Activated CD8-positive, alpha-beta memory T cell treated with anti-CD3 and anti-CD28 coated beads for 4 hours (primary cell): ENCODE measurements around the gene GET3.
"Not testable (repeated sequence)": the region's sequence is repeated elsewhere in the genome, so short reads cannot be mapped to it uniquely, and the experiment has no call there.

Experiments used
- DNase-seq, 2 donors: peaks; one replicate each; pipeline ENCODE4 v3.0.0-alpha.2; 2020; ENCODE audit warnings: low read depth in 2 of 2

The GET3 gene

DNA sequence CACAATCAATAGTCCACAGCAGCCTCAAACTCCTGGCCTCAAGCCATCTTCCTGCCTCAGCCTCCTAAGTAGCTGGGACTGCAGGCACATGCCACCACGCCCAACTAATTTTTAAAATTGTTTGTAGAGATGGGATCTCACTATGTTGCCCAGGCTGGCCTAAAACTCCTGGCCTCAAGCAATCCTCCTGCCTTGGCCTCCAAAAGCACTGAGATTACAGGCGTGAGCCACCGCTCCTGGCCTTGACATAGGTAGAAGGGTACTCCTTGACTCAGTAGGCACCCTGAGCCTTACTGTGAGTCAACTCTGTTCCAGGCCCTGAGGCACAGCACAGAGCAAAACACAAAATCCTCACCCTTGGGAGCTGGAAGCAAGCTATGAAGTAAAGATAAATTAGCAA lies 21.4 kb upstream of the GET3 start:
- no peak for DNase-seq

DNA sequence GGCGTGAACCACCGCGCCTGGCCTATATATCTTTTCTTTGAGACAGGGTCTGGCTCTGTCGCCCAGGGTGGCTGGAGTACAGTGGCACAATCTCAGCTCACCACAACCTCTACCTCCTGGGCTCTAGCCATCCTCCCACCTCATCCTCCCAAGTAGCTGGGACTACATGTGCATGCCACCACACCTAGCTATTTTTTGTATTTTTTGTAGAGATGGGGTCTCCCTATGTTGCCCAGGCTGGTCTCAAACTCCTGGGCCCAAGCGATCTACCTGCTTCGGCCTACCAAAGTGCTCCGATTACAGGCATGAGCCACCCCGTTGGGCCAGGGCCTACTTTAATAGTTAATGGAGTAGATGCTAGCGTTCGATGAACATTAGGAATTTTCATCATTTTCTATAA lies 17.0 kb upstream of the GET3 start:
- no peak for DNase-seq

DNA sequence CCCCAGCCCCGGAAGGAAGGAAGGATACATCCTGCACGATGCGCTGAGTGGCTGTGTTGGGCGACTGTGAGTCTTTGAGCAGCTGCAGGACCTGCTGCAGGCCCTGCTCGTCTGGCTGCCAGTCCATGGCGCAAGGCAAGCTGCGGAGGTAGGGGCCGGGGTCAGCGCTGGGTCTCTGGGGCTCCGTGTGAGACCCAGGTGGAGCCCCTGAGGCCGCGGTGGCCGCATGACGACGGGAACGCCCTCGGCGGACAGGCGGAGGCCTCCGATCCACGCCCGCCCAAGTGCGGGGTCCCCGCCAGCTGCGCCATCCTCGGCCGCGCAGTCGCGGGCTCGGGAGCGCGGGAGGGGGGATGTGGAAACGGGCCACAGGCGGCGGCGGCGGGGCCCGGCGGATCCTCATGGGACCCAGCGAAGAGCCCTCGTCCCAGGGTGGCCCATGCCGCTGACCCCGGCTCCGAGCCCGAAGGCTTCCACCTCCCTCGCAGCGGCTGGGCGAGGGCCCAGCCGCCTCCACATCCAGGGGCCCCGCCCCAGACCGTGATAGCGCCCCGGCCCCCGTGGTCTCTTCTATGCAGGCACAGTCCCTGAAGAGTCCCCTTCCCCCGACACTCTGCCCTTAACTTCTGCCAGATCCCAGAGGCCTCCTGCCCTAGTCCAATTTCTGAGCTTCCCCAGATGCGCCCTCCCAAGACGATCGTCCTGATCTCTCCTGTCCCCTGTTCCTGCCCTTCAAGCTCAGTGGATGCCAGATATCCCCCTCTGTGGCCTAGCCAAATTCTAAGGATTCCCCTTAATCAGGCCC lies 16.2 kb upstream of the GET3 start:
- no peak for DNase-seq

DNA sequence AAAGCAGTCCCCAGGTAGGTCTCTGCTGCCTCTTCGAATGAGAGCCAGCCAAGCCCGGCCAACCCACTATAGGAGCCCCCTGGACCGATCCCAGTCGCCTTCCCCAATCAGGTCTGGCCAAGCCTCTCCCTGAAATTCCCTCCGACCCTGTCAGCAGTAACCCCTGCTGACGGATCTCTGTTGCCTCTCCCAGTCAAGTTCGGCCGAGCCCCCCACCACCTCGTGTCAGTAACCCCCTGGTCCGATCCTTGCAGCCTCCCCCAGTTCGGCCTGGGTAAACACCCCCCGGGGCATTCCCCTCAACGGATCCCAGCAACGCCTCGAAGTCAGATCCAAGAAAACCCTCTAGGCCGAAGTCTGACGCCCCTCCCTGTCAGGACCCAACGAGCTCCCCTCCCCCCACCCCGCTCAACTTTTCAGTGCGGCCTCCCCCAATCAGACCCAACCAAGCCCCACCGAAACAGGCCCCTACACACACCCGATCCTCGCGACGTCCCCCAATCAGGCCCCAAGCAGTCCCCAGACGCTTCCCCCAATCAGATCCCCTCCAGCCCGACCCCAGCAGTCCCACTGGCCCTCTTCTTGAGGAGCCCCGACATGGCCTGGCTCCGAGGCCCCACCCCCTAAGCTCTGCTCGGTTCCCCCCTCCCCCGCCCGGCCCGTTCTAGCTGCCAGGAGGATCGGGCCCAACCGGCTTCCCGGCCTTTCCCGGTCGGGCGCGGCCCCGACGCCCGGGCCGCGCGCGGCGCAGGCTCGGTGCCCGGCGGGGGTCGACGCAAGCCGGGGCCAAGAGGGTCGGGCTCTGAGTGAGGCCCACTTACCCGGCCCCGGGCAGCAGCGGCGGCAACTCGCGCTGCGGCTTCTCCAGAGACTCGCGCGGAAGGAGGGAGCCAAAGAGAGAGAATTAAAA lies 15.4 kb upstream of the GET3 start:
- peak in 1 of 2 donors; percentile 28 for DNase-seq

DNA sequence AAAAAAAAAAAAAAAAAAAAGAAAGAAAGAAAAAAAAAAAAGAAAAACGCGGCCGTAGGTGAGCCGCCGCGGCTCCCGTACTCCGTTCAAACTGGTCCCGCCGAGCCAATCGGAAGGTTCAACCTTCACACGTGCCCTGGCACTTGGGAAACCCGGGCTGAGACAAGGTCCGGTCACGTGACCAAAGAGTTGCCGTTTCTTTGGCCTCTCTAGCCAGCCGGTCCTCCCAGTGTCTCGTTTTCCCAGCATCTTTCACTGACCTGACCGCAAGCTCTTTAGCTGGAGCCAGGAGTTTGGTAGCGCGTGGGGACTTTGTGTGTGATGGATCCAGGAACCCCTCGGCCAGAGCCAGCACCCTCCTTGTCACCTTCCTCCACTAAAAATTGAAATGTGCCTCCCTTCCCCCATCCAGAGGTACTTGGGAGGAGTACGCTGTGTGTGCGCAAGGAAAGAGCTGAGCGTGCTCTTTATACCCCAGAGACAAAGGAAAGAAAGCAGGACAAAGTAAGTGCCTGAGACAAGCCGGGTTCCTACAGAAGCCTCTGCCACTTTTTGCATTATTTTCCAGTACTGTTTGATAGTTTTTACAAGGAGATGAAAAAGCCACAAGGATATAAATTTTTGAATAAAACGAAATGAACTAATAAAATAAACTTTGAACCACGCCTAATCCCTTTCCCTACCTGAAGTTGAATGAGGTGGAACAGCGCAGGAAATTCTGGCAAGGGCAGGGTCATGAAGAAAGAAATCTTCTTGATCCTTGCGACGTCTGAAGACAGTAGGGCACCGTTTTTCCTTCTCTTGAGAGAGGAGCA lies 14.5 kb upstream of the GET3 start:
- peak; percentile 85 to 92 for DNase-seq

DNA sequence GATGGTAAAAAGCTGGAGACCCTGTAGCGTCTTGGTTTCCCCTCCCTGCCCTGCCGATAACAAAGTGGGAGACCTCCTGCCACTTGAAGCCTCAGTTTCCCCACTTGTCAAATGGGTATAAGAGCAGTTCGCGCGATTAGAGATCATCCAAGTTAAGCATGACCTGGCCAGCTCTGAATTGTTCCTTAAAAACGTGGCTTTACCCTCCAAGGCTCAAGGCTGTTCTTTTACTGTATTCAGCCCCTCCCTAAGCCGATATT lies 14.0 kb upstream of the GET3 start:
- no peak for DNase-seq

DNA sequence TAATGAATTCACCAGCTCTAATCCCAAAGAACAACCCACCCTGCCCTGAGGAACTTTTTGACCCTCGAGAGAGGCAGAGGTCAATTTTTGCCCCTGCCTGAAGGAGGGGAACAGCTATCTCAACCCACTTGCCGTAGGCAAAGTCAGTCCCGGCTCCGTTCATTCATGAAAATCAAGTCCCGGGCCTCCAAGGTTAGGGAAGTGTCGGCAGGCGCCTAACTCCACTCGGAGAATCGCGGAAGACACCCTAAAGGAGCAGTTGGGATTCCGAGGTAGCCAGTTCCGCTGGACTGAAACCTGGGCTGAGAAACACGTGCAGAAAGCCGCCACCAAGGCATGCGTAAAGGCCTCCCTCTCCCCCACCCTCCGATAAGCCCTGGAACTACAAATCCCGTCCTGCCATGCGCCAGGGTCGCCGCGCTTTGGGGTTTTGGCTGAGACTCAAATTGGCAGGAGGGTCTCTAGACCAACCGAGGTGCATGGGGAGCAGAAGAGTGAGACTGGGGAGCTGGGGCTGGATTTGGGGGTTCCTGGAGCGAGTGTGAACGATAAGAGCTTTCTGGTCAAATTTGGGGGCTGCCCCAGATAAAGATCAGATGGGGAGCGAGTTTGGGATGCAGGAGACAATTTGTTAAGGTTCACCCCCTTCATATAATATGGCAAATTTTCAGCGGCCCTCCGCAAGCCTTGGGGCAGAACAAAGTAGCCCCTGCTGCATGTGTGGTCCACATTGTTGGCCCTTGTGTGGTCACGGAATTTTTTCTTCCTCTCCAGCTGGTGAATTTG lies 13.5 kb upstream of the GET3 start, which contains the start of gene TNPO2:
TNPO2 (minus strand) TSS at position 292 of the 786 bp plus-strand sequence. CDS start 2,955 bp downstream, outside the sequence.
- peak; percentile 33 to 54 for DNase-seq

DNA sequence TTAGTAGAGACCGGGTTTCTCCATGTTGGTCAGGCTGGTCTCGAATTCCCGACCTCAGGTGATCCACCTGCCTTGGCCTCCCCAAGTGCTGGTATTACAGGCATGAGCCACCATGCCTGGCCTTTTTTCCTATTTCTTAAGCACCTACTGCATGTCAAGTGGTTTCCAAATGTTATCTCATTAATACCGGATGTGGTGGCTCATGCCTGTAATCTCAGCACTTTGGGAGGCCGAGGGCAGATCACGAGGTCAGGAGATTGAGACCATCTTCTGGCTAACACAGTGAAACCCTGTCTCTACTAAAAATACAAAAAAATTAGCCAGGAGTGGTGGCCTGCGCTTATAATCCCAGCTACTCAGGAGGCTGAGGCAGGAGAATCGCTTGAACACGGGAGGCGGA lies 11.7 kb upstream of the GET3 start:
- not testable (repeated sequence) for DNase-seq

DNA sequence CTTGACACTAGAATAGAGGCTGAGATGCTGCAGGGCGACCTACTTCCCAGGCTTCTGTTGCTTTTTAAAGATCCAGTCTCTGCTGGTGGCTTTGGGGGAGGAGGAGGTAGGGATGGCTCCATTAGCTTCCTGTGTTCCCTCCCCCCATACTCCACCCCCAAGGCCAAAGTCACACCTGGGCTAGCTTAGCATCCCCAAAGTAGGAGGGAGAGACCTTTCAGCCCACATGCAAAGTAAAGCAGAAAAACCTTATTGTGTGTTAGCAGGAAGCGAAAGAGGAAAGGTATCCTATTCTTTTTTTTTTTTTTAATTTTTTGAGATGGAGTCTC lies 10.3 kb upstream of the GET3 start:
- no peak for DNase-seq

DNA sequence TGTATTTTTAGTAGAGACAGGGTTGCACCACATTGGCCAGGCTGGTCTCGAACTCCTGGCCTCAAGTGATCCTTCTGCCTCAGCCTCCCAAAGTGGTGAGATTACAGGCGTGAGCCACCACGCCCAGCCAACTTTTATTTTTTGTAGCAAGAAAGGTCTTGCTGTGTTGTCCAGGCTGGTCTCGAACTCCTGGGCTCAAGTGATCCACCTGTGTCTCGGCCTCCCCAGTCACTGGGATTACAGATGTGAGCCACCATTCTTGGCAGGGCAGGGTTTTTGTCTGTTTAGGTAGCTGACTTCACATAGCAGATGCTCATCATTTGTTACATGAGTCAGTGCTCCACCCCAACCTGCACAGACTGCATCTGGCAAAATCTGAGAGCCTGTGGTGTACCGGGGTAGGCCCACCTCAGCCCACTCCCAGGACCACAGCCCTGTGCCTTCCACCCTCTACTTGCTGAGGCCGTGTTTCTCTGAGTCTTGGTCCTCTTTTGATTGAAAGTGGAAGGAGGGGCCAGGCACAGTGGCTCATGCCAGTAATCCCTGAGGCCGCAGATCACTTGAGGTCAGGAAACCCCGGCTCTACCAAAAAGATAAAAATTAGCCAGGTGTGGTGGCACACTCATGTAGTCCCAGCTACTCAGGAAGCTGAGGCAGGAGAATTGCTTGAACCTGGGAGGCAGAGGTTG lies 9.4 kb upstream of the GET3 start:
- DNase-seq: no peak

DNA sequence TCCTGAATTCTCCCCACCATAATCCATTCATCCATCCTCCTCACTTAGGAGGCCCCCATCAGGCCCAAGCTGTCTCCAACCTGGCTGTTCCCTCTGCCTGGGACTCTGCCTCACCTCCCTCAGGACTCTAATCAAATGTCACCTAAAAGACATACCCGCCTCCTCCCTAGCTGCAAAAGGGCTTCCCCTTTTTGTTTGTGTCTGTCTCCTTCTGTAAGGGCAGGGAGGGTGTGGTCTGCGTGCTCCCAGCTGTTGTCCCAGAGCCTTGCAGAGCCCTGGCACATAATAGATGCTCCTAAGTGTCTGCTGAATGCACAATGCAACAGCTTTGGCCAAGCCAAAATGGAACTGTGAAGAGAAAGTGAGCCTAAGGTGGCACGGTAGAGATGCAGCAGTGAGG lies 7.2 kb upstream of the GET3 start:
- no peak for DNase-seq

DNA sequence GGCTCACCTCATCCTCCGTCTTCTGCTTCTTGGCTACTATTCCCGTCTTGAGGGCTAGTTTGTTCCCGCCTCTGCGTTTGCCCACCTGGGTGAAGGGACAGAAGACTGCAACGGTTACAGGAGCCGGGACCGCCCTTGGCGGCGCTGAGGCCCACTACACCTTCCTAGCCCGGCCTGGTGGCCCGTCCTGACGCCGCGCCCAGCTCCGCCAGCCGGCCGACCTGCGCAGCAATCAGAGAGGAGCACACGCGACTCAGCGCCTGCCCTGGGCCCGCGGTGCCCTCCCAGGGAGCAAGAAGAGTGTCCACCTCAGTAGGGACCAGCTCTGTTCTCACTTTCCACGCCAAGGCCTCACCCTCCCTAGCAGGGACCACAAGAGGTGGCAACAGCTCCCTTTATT lies 6.0 kb upstream of the GET3 start:
- no peak for DNase-seq

DNA sequence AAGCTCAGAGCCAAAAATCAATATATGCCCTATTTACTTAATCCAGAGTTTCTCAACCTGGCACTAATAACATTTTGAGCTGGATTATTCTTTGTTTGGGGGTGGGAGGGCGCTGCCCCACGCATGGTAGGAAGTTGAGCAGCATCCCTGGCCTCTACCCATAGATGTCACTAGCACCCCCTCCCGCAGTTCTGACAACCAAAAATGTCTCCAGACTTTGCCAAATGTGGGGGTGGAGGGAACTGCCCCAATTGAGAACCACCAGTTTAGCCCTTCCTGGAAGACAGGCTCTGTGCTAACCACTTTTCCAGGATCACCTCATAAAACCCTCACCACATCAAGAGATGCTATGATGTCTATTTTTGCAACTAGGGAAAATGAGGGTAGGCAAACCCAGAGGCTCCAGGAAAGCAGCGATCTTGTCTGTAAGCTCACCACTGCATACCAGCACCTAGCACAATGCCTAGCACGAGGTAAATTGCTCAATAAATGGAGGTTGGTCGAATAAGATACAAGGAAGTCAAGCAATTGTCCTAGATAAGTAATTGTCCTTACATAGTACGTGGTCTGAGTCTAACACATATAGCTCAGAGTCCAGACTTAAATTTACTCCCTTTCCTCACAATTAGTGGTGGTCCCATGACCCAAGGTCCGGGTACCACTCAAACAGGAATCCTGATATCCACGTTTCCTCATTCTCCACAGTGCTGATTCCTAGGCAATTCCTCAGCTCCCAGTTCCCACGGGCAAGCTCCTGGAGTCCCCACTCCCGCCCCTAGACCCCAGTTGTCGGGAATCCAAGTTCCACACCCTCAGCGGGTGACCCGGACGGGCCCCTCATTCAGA lies 3.7 kb upstream of the GET3 start:
- DNase-seq: no peak

DNA sequence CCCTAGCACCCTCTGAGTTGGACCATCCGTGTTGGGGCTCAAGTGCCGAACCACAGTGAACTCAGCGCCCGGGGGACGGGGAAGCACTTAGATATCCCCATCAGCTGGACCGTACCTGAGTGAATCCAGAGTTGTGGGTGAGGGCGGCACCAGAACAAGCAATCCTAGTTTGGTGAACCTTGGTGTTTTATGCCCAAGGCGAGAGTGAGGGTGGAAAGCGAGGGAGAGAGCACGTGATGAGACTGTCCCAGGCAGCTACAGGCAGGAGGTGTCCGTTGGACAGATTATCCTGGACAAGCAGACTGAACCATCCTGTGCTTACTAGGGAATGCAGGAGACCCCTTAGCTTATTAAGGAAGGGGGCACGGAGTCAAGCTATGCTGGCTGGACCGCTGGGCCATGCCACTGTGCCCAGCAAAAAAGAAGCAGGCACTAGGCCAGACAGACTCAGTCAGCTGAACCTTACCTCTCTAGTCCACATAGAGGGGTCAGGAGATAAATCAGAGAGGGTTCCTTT lies 596 bp downstream of the GET3 start:
- DNase-seq: no peak

DNA sequence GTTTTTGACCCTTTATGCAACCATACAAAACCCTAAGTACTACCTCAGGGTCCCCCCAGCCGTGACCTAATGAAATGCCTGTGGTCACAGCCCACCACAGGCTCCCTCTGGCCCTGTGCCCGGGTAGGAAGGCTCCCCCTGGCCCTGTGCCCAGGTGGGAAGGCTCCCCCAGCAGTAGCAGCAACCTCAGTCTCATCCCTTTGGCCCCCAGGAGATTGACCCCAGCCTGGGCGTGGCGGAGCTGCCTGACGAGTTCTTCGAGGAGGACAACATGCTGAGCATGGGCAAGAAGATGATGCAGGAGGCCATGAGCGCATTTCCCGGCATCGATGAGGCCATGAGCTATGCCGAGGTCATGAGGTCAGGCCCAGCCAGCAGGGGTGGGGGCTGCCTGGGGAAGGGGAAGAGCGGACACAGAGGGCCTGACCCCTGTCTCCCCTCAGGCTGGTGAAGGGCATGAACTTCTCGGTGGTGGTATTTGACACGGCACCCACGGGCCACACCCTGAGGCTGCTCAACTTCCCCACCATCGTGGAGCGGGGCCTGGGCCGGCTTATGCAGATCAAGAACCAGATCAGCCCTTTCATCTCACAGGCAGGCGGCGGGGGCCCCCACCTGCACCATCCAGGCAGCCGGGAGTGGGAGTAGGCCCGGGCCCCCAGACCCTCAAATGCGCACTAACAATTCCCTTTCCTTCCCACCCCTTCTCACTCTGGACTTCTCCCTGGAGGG lies 8.0 kb downstream of the GET3 start:
- no peak for DNase-seq

DNA sequence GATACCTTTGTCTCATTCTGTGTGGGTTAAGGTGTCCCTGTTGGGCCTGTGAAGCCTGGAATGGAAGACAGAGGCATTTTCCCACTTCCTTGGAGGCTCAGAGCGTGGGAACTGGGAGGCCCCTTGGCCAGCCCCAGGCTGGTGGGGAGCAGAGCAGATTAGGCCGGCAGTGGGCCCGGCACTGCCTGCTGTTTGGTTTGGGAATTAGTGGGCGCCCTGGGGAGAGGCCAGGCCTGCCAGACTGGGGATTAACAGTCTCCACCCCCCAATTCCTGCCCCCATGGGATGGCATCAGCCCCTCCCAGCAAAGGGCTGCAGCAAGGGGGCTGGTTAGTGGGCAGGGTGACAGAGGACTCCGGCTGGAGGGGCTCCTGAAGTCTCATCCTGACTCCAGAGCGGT lies 11.2 kb downstream of the GET3 start:
- DNase-seq: no peak

DNA sequence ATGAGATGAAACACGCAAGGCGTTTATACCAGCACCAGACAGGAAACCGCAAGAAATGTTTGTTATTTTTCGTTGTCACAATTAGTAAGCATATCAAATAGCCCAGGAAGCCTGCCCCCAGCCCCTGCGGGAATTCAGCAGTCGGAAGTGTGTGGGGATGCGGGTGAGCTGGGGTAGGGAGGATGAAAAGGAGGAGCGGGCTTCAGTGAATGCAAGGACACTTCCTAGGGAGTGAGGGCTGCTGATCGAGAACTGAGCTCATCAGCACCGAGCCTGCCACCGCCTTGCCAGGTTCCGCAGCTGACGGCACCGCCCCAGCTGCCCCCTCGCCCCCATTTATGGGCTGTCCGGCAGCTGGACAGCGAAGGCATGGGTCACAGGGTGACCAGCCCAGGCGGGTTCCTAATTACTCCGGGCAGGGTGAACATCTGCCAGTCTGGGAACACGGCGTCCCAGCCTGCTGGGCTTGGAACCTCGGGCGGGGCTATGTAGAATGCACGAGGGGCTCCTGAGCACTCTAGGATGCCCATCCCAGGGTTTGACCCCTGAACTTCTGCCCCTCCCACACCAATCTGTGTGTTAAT lies 12.7 kb downstream of the GET3 start:
- no peak for DNase-seq

DNA sequence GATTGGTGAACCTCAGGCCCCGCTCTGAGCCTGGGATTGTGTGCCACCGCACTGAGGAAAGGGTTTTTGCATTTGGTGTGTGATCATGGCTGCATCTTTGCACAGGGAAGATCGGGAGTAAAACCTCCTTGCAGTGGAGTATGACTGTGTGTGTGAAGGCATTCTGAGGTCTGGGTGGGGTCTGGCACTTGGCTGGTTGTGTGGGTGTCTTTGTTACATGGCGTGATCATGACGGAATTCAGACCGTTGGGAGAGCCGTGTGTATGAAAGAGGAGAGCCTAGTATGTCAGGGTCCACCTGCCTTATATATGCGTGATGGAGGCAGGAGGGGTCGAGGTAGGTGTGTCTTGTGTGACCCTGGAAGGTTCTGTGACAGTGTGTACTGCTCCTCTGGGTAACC lies 13.6 kb downstream of the GET3 start:
- no peak for DNase-seq

DNA sequence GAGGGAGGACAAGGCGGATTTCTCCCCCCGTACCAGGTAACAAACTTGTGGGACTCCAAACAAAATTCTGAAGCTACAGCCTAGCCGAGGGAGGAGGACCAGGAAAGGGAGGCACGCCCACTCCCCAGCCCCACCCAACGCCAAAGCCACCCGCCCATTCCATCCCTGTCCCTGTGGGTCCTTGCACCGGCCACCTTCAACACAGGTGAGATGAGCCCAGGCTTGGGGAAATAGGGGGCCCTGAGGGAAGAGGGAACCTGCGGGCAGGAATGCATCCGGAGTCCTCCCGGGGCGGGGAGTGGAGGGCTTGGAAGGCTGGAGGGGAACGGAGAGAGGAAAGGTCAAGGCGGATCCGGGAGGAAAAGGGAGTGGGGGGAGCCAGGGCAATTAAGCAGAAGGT lies 14.3 kb downstream of the GET3 start, which contains the start of gene BEST2:
BEST2 (plus strand) TSS at position 157 of the 400 bp plus-strand sequence. CDS start 802 bp downstream, outside the sequence.
- no peak for DNase-seq
